Gastroesophageal sphincter (tissue), 3 donors: ENCODE data around the gene CD7.

Source experiments
- POLR2AphosphoS5 ChIP-seq: sonication (generic); formaldehyde crosslinking; IDR thresholded peaks from one replicate; pipeline ENCODE4 v1.6.1; 2017; ENCODE audit warnings: antibody characterized with exemption
- TF ChIP-seq, protein P1 (sequence below), 4 experiments: fragments of 200-600 bp in 2 of 4; fragments of 450-650 bp in 2 of 4; sonication (generic) in 1 of 4; IDR thresholded peaks; one replicate each; pipeline ENCODE4 v1.5.1; 2017 to 2019; ENCODE audit warnings: antibody characterized with exemption in 4 of 4, mild to moderate bottlenecking in 2 of 4, moderate library complexity in 2 of 4

GRCh38 chr17:82328141-82328993, 11.0 kb upstream of the CD7 start:
- TF ChIP-seq, protein P1, sequence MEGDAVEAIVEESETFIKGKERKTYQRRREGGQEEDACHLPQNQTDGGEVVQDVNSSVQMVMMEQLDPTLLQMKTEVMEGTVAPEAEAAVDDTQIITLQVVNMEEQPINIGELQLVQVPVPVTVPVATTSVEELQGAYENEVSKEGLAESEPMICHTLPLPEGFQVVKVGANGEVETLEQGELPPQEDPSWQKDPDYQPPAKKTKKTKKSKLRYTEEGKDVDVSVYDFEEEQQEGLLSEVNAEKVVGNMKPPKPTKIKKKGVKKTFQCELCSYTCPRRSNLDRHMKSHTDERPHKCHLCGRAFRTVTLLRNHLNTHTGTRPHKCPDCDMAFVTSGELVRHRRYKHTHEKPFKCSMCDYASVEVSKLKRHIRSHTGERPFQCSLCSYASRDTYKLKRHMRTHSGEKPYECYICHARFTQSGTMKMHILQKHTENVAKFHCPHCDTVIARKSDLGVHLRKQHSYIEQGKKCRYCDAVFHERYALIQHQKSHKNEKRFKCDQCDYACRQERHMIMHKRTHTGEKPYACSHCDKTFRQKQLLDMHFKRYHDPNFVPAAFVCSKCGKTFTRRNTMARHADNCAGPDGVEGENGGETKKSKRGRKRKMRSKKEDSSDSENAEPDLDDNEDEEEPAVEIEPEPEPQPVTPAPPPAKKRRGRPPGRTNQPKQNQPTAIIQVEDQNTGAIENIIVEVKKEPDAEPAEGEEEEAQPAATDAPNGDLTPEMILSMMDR (IDR thresholded peaks at IDR 0.05), result no peak
- TF ChIP-seq POLR2AphosphoS5, result no peak
